WTC11 (cell line): ENCODE measurements around the gene POSTN. TPM values are rescaled to one million over a fixed set of nuclear protein-coding genes. Genes with fewer than 3 reads are reported as not detected.

Experiments
- ATAC-seq: fragments of 200-7000 bp; cut with Tn5 transposase; 2 replicates; pipeline ENCODE4 v1.10.0; 2021; ENCODE audit warnings: mild to moderate bottlenecking, moderate library complexity
- CTCF ChIA-PET: fragments of 300-600 bp; sonication (Branson Sonifier 250); formaldehyde crosslinking; loops from one replicate; lab custom pipeline; 2021; ENCODE audit warnings: antibody characterized with exemption; lab: Charles Lee
- POLR2A ChIA-PET: fragments of 350-600 bp; sonication (Branson Sonifier 250); formaldehyde crosslinking; loops from one replicate; lab custom pipeline; 2021; ENCODE audit warnings: antibody characterized with exemption; lab: Charles Lee
- DNase-seq: peaks from one replicate; pipeline ENCODE4 v3.0.0; 2021; ENCODE audit warnings: low spot score
- H3K27ac Mint-ChIP-seq: 2 replicates; pipeline ENCODE4 v1.8.0; 2021; ENCODE audit warnings: mixed read lengths
- H3K27me3 Mint-ChIP-seq: 2 replicates; pipeline ENCODE4 v1.8.0; 2021; ENCODE audit warnings: low read depth, mild to moderate bottlenecking, moderate library complexity, mixed read lengths
- H3K36me3 Mint-ChIP-seq: 2 replicates; pipeline ENCODE4 v1.8.0; 2021; ENCODE audit warnings: mixed read lengths
- H3K4me1 Mint-ChIP-seq: 2 replicates; pipeline ENCODE4 v1.8.0; 2022; ENCODE audit warnings: mixed read lengths
- H3K4me3 Mint-ChIP-seq: 2 replicates; pipeline ENCODE4 v1.8.0; 2021; ENCODE audit warnings: mild to moderate bottlenecking, moderate library complexity, mixed read lengths
- H3K9me3 Mint-ChIP-seq: 2 replicates; pipeline ENCODE4 v1.8.0; 2021; ENCODE audit warnings: mixed read lengths
- AFF4 ChIP-seq: sonication (generic); formaldehyde crosslinking; IDR thresholded peaks from 2 replicates; pipeline ENCODE4 v1.8.1; 2023; ENCODE audit warnings: mild to moderate bottlenecking, missing genetic modification reagents, borderline replicate concordance
- AR ChIP-seq: fragments of 250-450 bp; sonication (Bioruptor Pico); IDR thresholded peaks from 2 replicates; pipeline ENCODE4 v1.9.0; 2021; ENCODE audit warnings: mild to moderate bottlenecking
- CTCF ChIP-seq: fragments of 200-600 bp; IDR thresholded peaks from 2 replicates; pipeline ENCODE4 v1.8.0; 2022; ENCODE audit warnings: antibody characterized with exemption
- EMX1 ChIP-seq: fragments of 250-450 bp; sonication (Bioruptor Pico); IDR thresholded peaks from 2 replicates; pipeline ENCODE4 v1.8.0; 2021; ENCODE audit warnings: mild to moderate bottlenecking
- ESRRA ChIP-seq: sonication (generic); formaldehyde crosslinking; IDR thresholded peaks from 2 replicates; pipeline ENCODE4 v1.8.1; 2022; ENCODE audit warnings: mild to moderate bottlenecking, missing genetic modification reagents, borderline replicate concordance
- FOXJ3 ChIP-seq: sonication (generic); formaldehyde crosslinking; IDR thresholded peaks from 2 replicates; pipeline ENCODE4 v1.9.0; 2021; ENCODE audit warnings: missing genetic modification reagents, mild to moderate bottlenecking, borderline replicate concordance
- NR3C1 ChIP-seq: sonication (generic); formaldehyde crosslinking; conservative IDR thresholded peaks from 2 replicates; pipeline ENCODE4 v1.8.1; 2023; ENCODE audit warnings: low read depth, mild to moderate bottlenecking, missing genetic modification reagents
- RORB ChIP-seq: fragments of 250-450 bp; sonication (Bioruptor Pico); IDR thresholded peaks from 2 replicates; pipeline ENCODE4 v1.9.0; 2021; ENCODE audit warnings: mild to moderate bottlenecking
- SOX15 ChIP-seq: fragments of 250-450 bp; sonication (Bioruptor Pico); IDR thresholded peaks from 2 replicates; pipeline ENCODE4 v1.9.0; 2021; ENCODE audit warnings: mild to moderate bottlenecking
- SP1 ChIP-seq: sonication (generic); formaldehyde crosslinking; conservative IDR thresholded peaks from 2 replicates; pipeline ENCODE4 v1.8.1; 2022; ENCODE audit warnings: missing genetic modification reagents
- TEAD1 ChIP-seq: sonication (generic); formaldehyde crosslinking; IDR thresholded peaks from 2 replicates; pipeline ENCODE4 v1.8.0; 2022; ENCODE audit warnings: mild to moderate bottlenecking, missing genetic modification reagents
- TP53 ChIP-seq: sonication (generic); formaldehyde crosslinking; IDR thresholded peaks from 2 replicates; pipeline ENCODE4 v1.8.1; 2023; ENCODE audit warnings: mild to moderate bottlenecking, missing genetic modification reagents
- ZNF219 ChIP-seq: sonication (generic); formaldehyde crosslinking; IDR thresholded peaks from 2 replicates; pipeline ENCODE4 v1.8.0; 2023; ENCODE audit warnings: missing genetic modification reagents, mild to moderate bottlenecking, borderline replicate concordance
- ZNF263 ChIP-seq: sonication (generic); formaldehyde crosslinking; IDR thresholded peaks from 2 replicates; pipeline ENCODE4 v1.8.1; 2022; ENCODE audit warnings: low read depth, mild to moderate bottlenecking, moderate library complexity, missing genetic modification reagents
- ZNF281 ChIP-seq: sonication (generic); formaldehyde crosslinking; IDR thresholded peaks from 2 replicates; pipeline ENCODE4 v1.8.0; 2023; ENCODE audit warnings: mild to moderate bottlenecking, missing genetic modification reagents
- ZNF396 ChIP-seq: fragments of 250-450 bp; sonication (Bioruptor Pico); IDR thresholded peaks from 2 replicates; pipeline ENCODE4 v1.8.0; 2021; ENCODE audit warnings: mild to moderate bottlenecking, moderate library complexity, borderline replicate concordance
- ZNF423 ChIP-seq: fragments of 250-450 bp; sonication (Bioruptor Pico); IDR thresholded peaks from 2 replicates; pipeline ENCODE4 v2.1.2; 2022; ENCODE audit warnings: mild to moderate bottlenecking, moderate library complexity
- ZNF425 ChIP-seq: fragments of 250-450 bp; sonication (Bioruptor Pico); conservative IDR thresholded peaks from 2 replicates; pipeline ENCODE4 v1.9.0; 2021; ENCODE audit warnings: mild to moderate bottlenecking
- total RNA-seq: library from RNA; stranded (reverse); gene quantifications from 3 replicates; pipeline ENCODE4 v1.2.3, GENCODE V29; 2021
- TF ChIP-seq, protein P1 (sequence below): sonication (generic); formaldehyde crosslinking; IDR thresholded peaks from 2 replicates; pipeline ENCODE4 v1.8.0; 2022; ENCODE audit warnings: mild to moderate bottlenecking, missing genetic modification reagents
- TF ChIP-seq, protein P2 (sequence below): sonication (generic); formaldehyde crosslinking; IDR thresholded peaks from 2 replicates; pipeline ENCODE4 v1.8.1; 2023; ENCODE audit warnings: mild to moderate bottlenecking, missing genetic modification reagents, moderate library complexity

The POSTN gene
- total RNA-seq, 1 experiment from 2014 or later, result 0.70 TPM

GRCh38 chr13:37627428-37627827, 28.9 kb upstream of the POSTN start (continued):
- no peak for TF ChIP-seq ZNF281 (CRISPR knock-in tag)

GRCh38 chr13:37621811-37622361, 23.3 kb upstream of the POSTN start:
- TF ChIP-seq AR (CRISPR knock-in tag) (no peak), CTCF (no peak), ZNF219 (CRISPR knock-in tag) (no peak), ZNF425 (CRISPR knock-in tag) (no peak), NR3C1 (CRISPR knock-in tag) (no peak), FOXJ3 (no peak), SOX15 (CRISPR knock-in tag) (no peak), ESRRA (CRISPR knock-in tag) (no peak), TEAD1 (no peak), SP1 (CRISPR knock-in tag) (no peak), RORB (CRISPR knock-in tag) (no peak), EMX1 (no peak), ZNF396 (CRISPR knock-in tag) (no peak), AFF4 (CRISPR knock-in tag) (no peak), TP53 (CRISPR knock-in tag) (no peak), ZNF263 (CRISPR knock-in tag) (no peak), ZNF423 (CRISPR knock-in tag) (no peak)
- TF ChIP-seq, protein P1, sequence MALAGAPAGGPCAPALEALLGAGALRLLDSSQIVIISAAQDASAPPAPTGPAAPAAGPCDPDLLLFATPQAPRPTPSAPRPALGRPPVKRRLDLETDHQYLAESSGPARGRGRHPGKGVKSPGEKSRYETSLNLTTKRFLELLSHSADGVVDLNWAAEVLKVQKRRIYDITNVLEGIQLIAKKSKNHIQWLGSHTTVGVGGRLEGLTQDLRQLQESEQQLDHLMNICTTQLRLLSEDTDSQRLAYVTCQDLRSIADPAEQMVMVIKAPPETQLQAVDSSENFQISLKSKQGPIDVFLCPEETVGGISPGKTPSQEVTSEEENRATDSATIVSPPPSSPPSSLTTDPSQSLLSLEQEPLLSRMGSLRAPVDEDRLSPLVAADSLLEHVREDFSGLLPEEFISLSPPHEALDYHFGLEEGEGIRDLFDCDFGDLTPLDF (CRISPR knock-in tag), result no peak
- TF ChIP-seq, protein P2, sequence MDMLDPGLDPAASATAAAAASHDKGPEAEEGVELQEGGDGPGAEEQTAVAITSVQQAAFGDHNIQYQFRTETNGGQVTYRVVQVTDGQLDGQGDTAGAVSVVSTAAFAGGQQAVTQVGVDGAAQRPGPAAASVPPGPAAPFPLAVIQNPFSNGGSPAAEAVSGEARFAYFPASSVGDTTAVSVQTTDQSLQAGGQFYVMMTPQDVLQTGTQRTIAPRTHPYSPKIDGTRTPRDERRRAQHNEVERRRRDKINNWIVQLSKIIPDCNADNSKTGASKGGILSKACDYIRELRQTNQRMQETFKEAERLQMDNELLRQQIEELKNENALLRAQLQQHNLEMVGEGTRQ (CRISPR knock-in tag), result no peak
- CTCF ChIA-PET, result interaction anchor here (0.6 kb wide), 1 partner anchor 27 kb away, joined by 3 read pairs; no protein-coding TSS in a partner anchor
- Mint-ChIP-seq H3K27me3 (no peaks in the 10 kb centered on the region), H3K9me3 (no peaks in the 10 kb centered on the region), H3K36me3 (no peaks in the 10 kb centered on the region), H3K4me1 (peaks cover 9% of the 10 kb centered on the region), H3K4me3 (no peak overlapping the region), H3K27ac (no peak overlapping the region)
- ATAC-seq, result no peak
- POLR2A ChIA-PET, result interaction anchor here (0.6 kb wide), 1 partner anchor 1283 kb away, joined by 3 read pairs; no protein-coding TSS in a partner anchor
- DNase-seq, result no peak
